Measurements from ENCODE around the gene MN1. TPM values are rescaled to one million over a fixed set of nuclear protein-coding genes. Genes with fewer than 3 reads are reported as not detected.

MN1 gene
- total and polyA plus RNA-seq, 4 experiments from 2014 or later = 0.02 to 0.58 (median 0.35) TPM; not detected in 1

DNA sequence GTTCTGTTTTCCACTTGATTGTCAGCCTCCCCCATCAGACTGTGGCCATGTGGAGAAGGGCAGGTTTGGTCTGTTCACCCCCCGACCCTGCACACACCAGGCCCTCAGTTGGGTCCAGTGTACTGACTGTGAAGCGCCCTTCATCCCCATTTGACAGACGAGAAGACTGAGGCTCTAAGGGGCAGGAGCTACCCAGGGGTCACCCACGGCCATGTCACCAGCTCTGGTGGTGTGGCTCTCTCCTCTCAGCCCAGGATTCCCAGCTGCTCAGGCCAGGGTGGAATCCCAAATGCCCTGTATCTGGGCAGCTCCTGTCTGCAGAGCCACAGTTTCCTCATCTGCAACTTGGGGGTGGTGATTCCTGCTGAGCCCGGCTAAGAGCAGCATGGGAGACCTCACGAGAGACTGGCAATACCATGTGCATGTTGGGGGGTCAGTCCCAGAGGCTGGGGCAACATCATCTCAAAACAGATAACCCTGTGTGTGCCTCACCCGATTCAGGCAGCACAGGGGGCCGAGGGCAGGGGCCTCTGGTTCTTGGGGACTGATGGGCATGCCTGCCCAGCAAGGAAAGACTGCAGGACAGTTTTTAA lies 46.6 kb downstream of the MN1 start:
- POLR2A ChIA-PET (ENCODE audit: partially characterized antibody) = no interaction called here
- DNase-seq = no peak
- Mint-ChIP-seq H3K36me3 (no peaks in the 10 kb centered on the region), H3K4me3 (no peak overlapping the region), H3K4me1 (no peaks in the 10 kb centered on the region), H3K27ac (no peak overlapping the region), H3K9me3 (no peaks in the 10 kb centered on the region), H3K27me3 (peaks cover 0 to 5% of the 10 kb centered on the region in 2 donors)
- Histone ChIP-seq H3K4me1 (ENCODE audit: insufficient read depth, low read length) (no peaks in the 10 kb centered on the region), H3K27ac (ENCODE audit: low read depth, low read length) (no peak overlapping the region), H3K36me3 (ENCODE audit: insufficient read depth, low read length) (no peaks in the 10 kb centered on the region), H3K9me3 (ENCODE audit: control insufficient read depth in 1 of 2, low read length in 2 of 2) (no peaks in the 10 kb centered on the region), H3K27me3 (ENCODE audit: insufficient read depth, low read length) (no peaks in the 10 kb centered on the region), H3K4me3 (ENCODE audit: low read length in 2 of 2) (no peak overlapping the region)
- intact Hi-C loops (cut with micrococcal nuclease) = no loop called here
- CTCF ChIA-PET (ENCODE audit: partially characterized antibody) = no interaction called here

DNA sequence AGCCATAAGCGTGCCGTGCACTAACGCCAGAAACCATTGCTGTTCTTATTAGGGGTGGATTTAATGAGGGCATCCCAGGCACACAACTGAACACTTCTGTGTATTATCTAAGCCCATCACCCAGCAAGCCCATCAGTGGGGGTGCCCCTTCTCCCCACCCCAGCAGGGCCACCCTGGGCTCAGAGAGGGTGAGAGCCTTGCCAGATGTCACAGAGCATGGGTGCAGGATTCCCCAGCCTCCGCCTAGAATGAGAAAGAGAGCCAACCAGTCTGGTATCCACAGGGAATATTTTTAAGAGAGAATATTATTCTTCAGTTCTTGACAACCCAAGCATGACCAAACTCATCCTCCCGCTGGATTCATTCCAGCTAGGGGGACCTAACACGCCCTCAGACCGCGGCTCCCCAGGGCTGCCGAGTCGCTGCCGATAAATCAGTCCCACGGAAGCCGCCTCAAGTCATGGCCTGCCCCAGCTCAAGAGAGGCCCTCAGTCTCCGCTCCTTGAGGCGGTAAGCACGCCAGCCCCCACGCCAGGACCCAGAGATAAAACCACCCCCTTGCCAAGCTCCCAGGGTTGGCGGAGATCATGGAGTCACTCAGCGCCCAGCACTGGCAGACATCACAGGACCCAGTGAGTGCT lies 47.2 kb downstream of the MN1 start:
- H3K27me3 Mint-ChIP-seq = peaks cover 0 to 5% of the 10 kb centered on the region in 2 donors
- no peaks in the 10 kb centered on the region for H3K27me3 ChIP-seq (ENCODE audit: insufficient read depth, low read length)
- no peaks in the 10 kb centered on the region for H3K9me3 Mint-ChIP-seq
- CTCF ChIA-PET (ENCODE audit: partially characterized antibody) = no interaction called here
- no peak for DNase-seq
- no peaks in the 10 kb centered on the region for H3K9me3 ChIP-seq (ENCODE audit: control insufficient read depth in 1 of 2, low read length in 2 of 2)
- H3K4me3 Mint-ChIP-seq = no peak overlapping the region
- H3K36me3 ChIP-seq (ENCODE audit: insufficient read depth, low read length) = no peaks in the 10 kb centered on the region
- POLR2A ChIA-PET (ENCODE audit: partially characterized antibody) = no interaction called here
- intact Hi-C loops (cut with micrococcal nuclease) = no loop called here
- no peaks in the 10 kb centered on the region for H3K36me3 Mint-ChIP-seq
- H3K4me3 ChIP-seq (ENCODE audit: low read length in 2 of 2) = no peak overlapping the region
- H3K4me1 Mint-ChIP-seq = no peaks in the 10 kb centered on the region
- H3K27ac Mint-ChIP-seq = no peak overlapping the region
- H3K4me1 ChIP-seq (ENCODE audit: insufficient read depth, low read length) = no peaks in the 10 kb centered on the region
- no peak overlapping the region for H3K27ac ChIP-seq (ENCODE audit: low read depth, low read length)

DNA sequence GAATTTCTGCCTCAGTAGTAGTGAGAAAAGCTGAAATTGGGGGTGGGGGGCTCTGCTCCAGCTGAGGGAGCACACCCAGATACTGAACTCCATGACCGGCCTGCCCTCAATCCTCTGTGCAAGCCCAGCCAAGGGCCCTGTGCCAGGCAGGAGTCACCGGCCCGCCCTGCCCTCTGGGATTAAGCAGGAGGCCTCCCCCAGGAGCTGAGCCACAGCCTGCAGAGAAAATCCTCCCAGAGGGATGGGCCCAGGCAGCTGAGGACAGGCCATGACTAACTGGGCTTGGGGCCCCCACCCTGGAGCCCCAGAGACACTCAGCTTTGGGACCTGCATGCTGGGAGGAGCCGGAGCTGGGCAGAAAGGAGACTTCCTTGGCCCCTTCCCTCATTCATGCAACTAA lies 48.8 kb downstream of the MN1 start:
- no peak overlapping the region for H3K27ac Mint-ChIP-seq
- H3K36me3 ChIP-seq (ENCODE audit: insufficient read depth, low read length) = no peaks in the 10 kb centered on the region
- no peaks in the 10 kb centered on the region for H3K9me3 ChIP-seq (ENCODE audit: control insufficient read depth in 1 of 2, low read length in 2 of 2)
- intact Hi-C loops (cut with micrococcal nuclease) = no loop called here
- H3K4me3 ChIP-seq (ENCODE audit: low read length in 2 of 2) = no peak overlapping the region
- H3K4me1 Mint-ChIP-seq = no peaks in the 10 kb centered on the region
- CTCF ChIA-PET (ENCODE audit: partially characterized antibody) = no interaction called here
- H3K4me3 Mint-ChIP-seq = no peak overlapping the region
- no peaks in the 10 kb centered on the region for H3K36me3 Mint-ChIP-seq
- peaks cover 3 to 6% of the 10 kb centered on the region in 2 donors for H3K27me3 Mint-ChIP-seq
- no peak for DNase-seq
- no peaks in the 10 kb centered on the region for H3K9me3 Mint-ChIP-seq
- POLR2A ChIA-PET (ENCODE audit: partially characterized antibody) = no interaction called here
- no peaks in the 10 kb centered on the region for H3K4me1 ChIP-seq (ENCODE audit: insufficient read depth, low read length)
- H3K27ac ChIP-seq (ENCODE audit: low read depth, low read length) = no peak overlapping the region
- no peaks in the 10 kb centered on the region for H3K27me3 ChIP-seq (ENCODE audit: insufficient read depth, low read length)

DNA sequence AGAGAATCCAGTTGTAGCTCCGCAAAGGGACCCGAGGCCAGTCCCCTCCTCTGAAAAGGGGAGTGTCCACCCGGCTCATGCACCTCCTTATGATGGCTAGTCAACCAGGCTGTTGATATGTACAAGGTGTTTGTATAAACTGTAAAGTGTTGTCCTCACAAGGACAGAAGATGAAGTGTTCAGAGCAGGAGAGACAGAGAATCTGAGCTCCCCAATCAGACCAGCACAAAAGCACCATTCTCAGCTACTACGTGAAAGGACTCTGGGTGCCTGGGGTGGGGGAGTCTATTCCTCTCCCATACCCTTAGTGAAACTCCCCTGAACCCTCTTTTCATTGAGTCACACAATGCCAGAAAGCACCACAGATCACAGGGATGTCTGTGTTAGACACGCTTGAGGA lies 49.4 kb downstream of the MN1 start:
- DNase-seq = no peak
- H3K27me3 Mint-ChIP-seq = peaks cover 3 to 6% of the 10 kb centered on the region in 2 donors
- H3K4me1 ChIP-seq (ENCODE audit: insufficient read depth, low read length) = no peaks in the 10 kb centered on the region
- H3K27me3 ChIP-seq (ENCODE audit: insufficient read depth, low read length) = no peaks in the 10 kb centered on the region
- no peaks in the 10 kb centered on the region for H3K9me3 ChIP-seq (ENCODE audit: control insufficient read depth in 1 of 2, low read length in 2 of 2)
- H3K4me1 Mint-ChIP-seq = no peaks in the 10 kb centered on the region
- no peak overlapping the region for H3K4me3 ChIP-seq (ENCODE audit: low read length in 2 of 2)
- H3K36me3 ChIP-seq (ENCODE audit: insufficient read depth, low read length) = no peaks in the 10 kb centered on the region
- no peak overlapping the region for H3K4me3 Mint-ChIP-seq
- H3K27ac ChIP-seq (ENCODE audit: low read depth, low read length) = no peak overlapping the region
- H3K27ac Mint-ChIP-seq = no peak overlapping the region
- no peaks in the 10 kb centered on the region for H3K36me3 Mint-ChIP-seq
- intact Hi-C loops (cut with micrococcal nuclease) = no loop called here
- H3K9me3 Mint-ChIP-seq = no peaks in the 10 kb centered on the region
- ChIA-PET CTCF (ENCODE audit: partially characterized antibody) (no interaction called here), POLR2A (ENCODE audit: partially characterized antibody) (no interaction called here)

GRCh38 chr22:27751277-27752070 lies 50.1 kb downstream of the MN1 start:
- no peaks in the 10 kb centered on the region for H3K9me3 ChIP-seq (ENCODE audit: control insufficient read depth in 1 of 2, low read length in 2 of 2)
- Mint-ChIP-seq H3K4me1 (no peaks in the 10 kb centered on the region), H3K27me3 (peaks cover 3 to 6% of the 10 kb centered on the region in 2 donors), H3K9me3 (no peaks in the 10 kb centered on the region), H3K27ac (no peak overlapping the region), H3K36me3 (no peaks in the 10 kb centered on the region), H3K4me3 (no peak overlapping the region)
- ChIA-PET CTCF (ENCODE audit: partially characterized antibody) (no interaction called here), POLR2A (ENCODE audit: partially characterized antibody) (no interaction called here)
- intact Hi-C loops (cut with micrococcal nuclease) = no loop called here
- no peaks in the 10 kb centered on the region for H3K4me1 ChIP-seq (ENCODE audit: insufficient read depth, low read length)
- DNase-seq = no peak
- H3K36me3 ChIP-seq (ENCODE audit: insufficient read depth, low read length) = no peaks in the 10 kb centered on the region
- H3K27me3 ChIP-seq (ENCODE audit: insufficient read depth, low read length) = no peaks in the 10 kb centered on the region
- no peak overlapping the region for H3K4me3 ChIP-seq (ENCODE audit: low read length in 2 of 2)
- H3K27ac ChIP-seq (ENCODE audit: low read depth, low read length) = no peak overlapping the region

DNA sequence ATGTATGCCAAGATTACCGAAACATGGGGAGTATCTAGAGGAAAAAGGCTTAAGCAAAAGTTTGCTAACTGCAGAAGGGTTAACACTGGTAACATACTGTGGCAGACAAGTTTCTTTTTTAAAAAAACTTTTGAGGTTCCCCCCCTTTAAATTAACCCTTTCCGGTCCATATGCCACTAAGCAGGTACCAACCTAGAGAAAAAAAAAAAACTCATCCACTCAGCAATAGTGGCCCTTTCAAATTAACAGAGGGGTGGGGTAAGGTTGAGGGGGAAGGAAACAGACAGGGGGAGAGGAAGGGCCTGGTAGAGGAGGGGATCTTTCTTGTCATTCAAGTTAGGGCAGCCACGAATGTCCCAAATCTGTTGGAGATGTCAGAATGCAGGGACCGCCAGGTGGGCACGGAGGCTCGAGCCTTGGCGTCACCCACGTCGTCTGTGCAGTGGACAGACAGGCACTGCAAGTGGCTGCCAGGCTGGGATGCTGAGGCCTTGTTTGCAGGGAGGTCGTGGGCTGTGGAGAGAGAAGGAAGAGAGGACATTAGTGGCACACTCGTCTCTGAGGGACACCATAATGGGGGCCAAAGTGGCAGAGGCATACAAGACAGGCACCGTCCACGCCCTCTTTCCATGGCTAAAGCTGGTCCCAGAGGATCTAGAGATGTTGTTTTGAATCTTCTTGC lies 50.8 kb downstream of the MN1 start:
- H3K36me3 Mint-ChIP-seq = no peaks in the 10 kb centered on the region
- Histone ChIP-seq H3K27me3 (ENCODE audit: insufficient read depth, low read length) (no peaks in the 10 kb centered on the region), H3K36me3 (ENCODE audit: insufficient read depth, low read length) (no peaks in the 10 kb centered on the region), H3K4me1 (ENCODE audit: insufficient read depth, low read length) (no peaks in the 10 kb centered on the region), H3K9me3 (ENCODE audit: control insufficient read depth in 1 of 2, low read length in 2 of 2) (no peaks in the 10 kb centered on the region), H3K4me3 (ENCODE audit: low read length in 2 of 2) (no peak overlapping the region), H3K27ac (ENCODE audit: low read depth, low read length) (no peak overlapping the region)
- H3K9me3 Mint-ChIP-seq = no peaks in the 10 kb centered on the region
- intact Hi-C loops (cut with micrococcal nuclease) = no loop called here
- CTCF ChIA-PET (ENCODE audit: partially characterized antibody) = no interaction called here
- H3K4me3 Mint-ChIP-seq = no peak overlapping the region
- POLR2A ChIA-PET (ENCODE audit: partially characterized antibody) = no interaction called here
- H3K27me3 Mint-ChIP-seq = peaks cover 3 to 10% of the 10 kb centered on the region in 2 donors
- no peak for DNase-seq
- H3K27ac Mint-ChIP-seq = no peak overlapping the region
- H3K4me1 Mint-ChIP-seq = no peaks in the 10 kb centered on the region

GRCh38 chr22:27749597-27750225 lies 51.8 kb downstream of the MN1 start:
- no peak overlapping the region for H3K27ac Mint-ChIP-seq
- Histone ChIP-seq H3K9me3 (ENCODE audit: control insufficient read depth in 1 of 2, low read length in 2 of 2) (no peaks in the 10 kb centered on the region), H3K4me3 (ENCODE audit: low read length in 2 of 2) (no peak overlapping the region), H3K36me3 (ENCODE audit: insufficient read depth, low read length) (no peaks in the 10 kb centered on the region), H3K4me1 (ENCODE audit: insufficient read depth, low read length) (no peaks in the 10 kb centered on the region), H3K27ac (ENCODE audit: low read depth, low read length) (no peak overlapping the region), H3K27me3 (ENCODE audit: insufficient read depth, low read length) (no peaks in the 10 kb centered on the region)
- intact Hi-C loops (cut with micrococcal nuclease) = no loop called here
- H3K9me3 Mint-ChIP-seq = no peaks in the 10 kb centered on the region
- no peak for DNase-seq
- no peaks in the 10 kb centered on the region for H3K4me1 Mint-ChIP-seq
- H3K36me3 Mint-ChIP-seq = no peaks in the 10 kb centered on the region
- POLR2A ChIA-PET (ENCODE audit: partially characterized antibody) = no interaction called here
- CTCF ChIA-PET (ENCODE audit: partially characterized antibody) = no interaction called here
- no peak overlapping the region for H3K4me3 Mint-ChIP-seq
- H3K27me3 Mint-ChIP-seq = peaks cover 3 to 10% of the 10 kb centered on the region in 2 donors
